ENCODE data around the gene PLPP4. TPM values are rescaled to one million over a fixed set of nuclear protein-coding genes. Genes with fewer than 3 reads are reported as not detected.

The PLPP4 gene
- total RNA-seq, 1 experiment from 2014 or later: 1.3 TPM

DNA sequence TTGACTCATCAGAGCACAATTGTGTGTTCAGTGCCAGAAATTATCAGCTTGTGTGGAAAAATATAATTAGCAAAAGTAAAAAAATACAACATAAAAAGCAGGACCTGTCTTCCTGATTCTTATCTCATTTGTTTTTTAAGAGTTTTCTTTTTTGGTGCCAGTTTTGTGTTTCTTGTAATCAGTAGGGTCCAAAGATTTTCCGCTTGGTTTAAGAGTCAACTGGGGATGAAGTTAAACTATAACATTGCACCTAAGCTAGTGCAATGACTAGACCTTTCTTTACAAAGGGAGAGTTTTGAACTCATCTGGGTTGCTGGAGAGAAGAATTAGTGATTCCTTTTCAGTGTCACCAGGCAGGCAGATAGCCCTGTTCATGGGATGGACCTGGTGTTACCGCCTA lies 113.4 kb downstream of the PLPP4 start:
- H3K9me3 Mint-ChIP-seq (ENCODE audit: unreplicated experiment): no peaks in the 10 kb centered on the region
- no peak for TF ChIP-seq CTCF (IDR thresholded peaks at IDR 0.05; ENCODE audit: unreplicated experiment)
- no peak for DNase-seq (ENCODE audit: unreplicated experiment)
- no peaks in the 10 kb centered on the region for H3K4me1 Mint-ChIP-seq (ENCODE audit: insufficient read depth, unreplicated experiment)
- H3K27ac Mint-ChIP-seq (ENCODE audit: low read depth, unreplicated experiment): no peak overlapping the region
- peaks cover 24% of the 10 kb centered on the region for H3K27me3 Mint-ChIP-seq (ENCODE audit: insufficient read depth, unreplicated experiment)
- intact Hi-C loops (cut with micrococcal nuclease): no loop called here
- no peak overlapping the region for H3K4me3 Mint-ChIP-seq (ENCODE audit: unreplicated experiment)
- POLR2A ChIA-PET: interaction anchor here (0.6 to 0.8 kb wide), 2 partner anchors 80 to 132 kb away, joined by 3 read pairs; no protein-coding TSS in a partner anchor
- H3K36me3 Mint-ChIP-seq (ENCODE audit: insufficient read depth, unreplicated experiment): no peaks in the 10 kb centered on the region
- BruUV-seq (replicated peaks): no TSS peak
- CTCF ChIA-PET: interaction anchor here (0.7 kb wide), 1 partner anchor 35 kb away, joined by 3 read pairs; no protein-coding TSS in a partner anchor

DNA sequence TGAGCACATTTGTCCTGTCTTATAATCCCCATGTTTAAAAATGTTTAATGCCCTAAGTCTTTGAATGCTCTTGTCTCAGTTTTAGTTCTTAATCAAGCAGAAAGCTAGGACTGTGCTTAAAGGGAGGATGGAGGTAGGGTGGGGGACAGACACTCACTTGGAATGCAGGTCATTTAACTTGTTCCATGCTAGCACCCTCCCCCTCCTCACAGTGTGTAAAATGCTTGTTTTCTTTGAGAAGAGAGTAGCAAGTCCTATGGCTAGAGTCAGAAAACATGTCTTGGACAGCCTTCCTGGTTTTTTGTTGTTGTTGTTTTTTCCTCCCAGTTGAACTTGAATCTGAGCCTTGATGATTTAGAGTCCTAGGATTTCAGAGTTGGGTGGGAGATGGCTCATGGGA lies 114.2 kb downstream of the PLPP4 start:
- no peaks in the 10 kb centered on the region for H3K9me3 Mint-ChIP-seq (ENCODE audit: unreplicated experiment)
- H3K27me3 Mint-ChIP-seq (ENCODE audit: insufficient read depth, unreplicated experiment): peaks cover 30% of the 10 kb centered on the region
- H3K36me3 Mint-ChIP-seq (ENCODE audit: insufficient read depth, unreplicated experiment): no peaks in the 10 kb centered on the region
- BruUV-seq (replicated peaks): no TSS peak
- no peaks in the 10 kb centered on the region for H3K4me1 Mint-ChIP-seq (ENCODE audit: insufficient read depth, unreplicated experiment)
- H3K27ac Mint-ChIP-seq (ENCODE audit: low read depth, unreplicated experiment): no peak overlapping the region
- POLR2A ChIA-PET: no interaction called here
- no peak for DNase-seq (ENCODE audit: unreplicated experiment)
- TF ChIP-seq CTCF (IDR thresholded peaks at IDR 0.05; ENCODE audit: unreplicated experiment): no peak
- intact Hi-C loops (cut with micrococcal nuclease): no loop called here
- CTCF ChIA-PET: no interaction called here
- H3K4me3 Mint-ChIP-seq (ENCODE audit: unreplicated experiment): no peak overlapping the region

DNA sequence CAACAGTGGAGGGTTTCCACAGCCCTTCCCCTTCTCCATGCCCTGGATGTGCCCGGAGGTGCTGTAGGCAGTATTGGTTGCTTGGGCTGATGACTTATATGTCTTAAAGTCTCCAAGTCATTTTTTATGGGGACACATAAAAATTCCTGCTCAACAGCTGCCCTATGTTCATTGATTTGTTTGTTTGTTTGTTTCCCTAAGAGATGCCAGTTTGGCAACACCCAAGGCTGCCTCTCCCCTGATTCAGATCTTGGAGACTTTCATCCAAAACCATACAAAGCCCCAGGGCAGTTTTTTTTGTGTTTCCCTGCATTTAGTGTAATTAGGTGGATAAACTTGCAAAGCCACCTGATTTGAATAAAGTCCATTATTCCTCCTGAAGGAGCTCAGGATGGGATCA lies 115.3 kb downstream of the PLPP4 start:
- intact Hi-C loops (cut with micrococcal nuclease): no loop called here
- no peak for DNase-seq (ENCODE audit: unreplicated experiment)
- Mint-ChIP-seq H3K4me3 (ENCODE audit: unreplicated experiment) (no peak overlapping the region), H3K27ac (ENCODE audit: low read depth, unreplicated experiment) (no peak overlapping the region), H3K27me3 (ENCODE audit: insufficient read depth, unreplicated experiment) (peaks cover 38% of the 10 kb centered on the region), H3K9me3 (ENCODE audit: unreplicated experiment) (no peaks in the 10 kb centered on the region), H3K36me3 (ENCODE audit: insufficient read depth, unreplicated experiment) (no peaks in the 10 kb centered on the region), H3K4me1 (ENCODE audit: insufficient read depth, unreplicated experiment) (no peaks in the 10 kb centered on the region)
- ChIA-PET POLR2A (interaction anchor here (0.5 kb wide), 1 partner anchor 82 kb away, joined by 3 read pairs; no protein-coding TSS in a partner anchor), CTCF (interaction anchor here (0.7 to 1.8 kb wide), 2 partner anchors 74 to 150 kb away, joined by 4 to 5 read pairs; no protein-coding TSS in a partner anchor)
- no TSS peak for BruUV-seq (replicated peaks)
- no peak for TF ChIP-seq CTCF (IDR thresholded peaks at IDR 0.05; ENCODE audit: unreplicated experiment)

DNA sequence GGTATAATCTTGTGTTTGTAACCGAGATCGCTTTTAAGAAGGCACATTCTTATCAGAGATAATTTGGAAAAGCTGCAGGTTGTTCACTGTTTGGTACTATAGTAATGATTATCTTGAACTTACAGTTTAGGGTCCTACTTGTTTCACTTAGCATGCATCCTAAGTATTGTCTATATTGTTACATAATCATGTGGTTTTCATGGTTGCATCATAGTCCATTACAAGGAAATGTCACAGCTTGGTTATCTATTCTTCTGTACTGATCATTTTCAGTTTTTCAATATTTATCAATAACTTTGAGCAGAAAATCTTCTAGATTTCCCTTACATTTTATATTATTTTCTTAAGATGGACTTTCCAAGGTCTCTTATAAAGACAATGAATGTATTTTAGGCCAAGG lies 116.3 kb downstream of the PLPP4 start:
- no peaks in the 10 kb centered on the region for H3K36me3 Mint-ChIP-seq (ENCODE audit: insufficient read depth, unreplicated experiment)
- no peak overlapping the region for H3K4me3 Mint-ChIP-seq (ENCODE audit: unreplicated experiment)
- BruUV-seq (replicated peaks): no TSS peak
- no peak overlapping the region for H3K27ac Mint-ChIP-seq (ENCODE audit: low read depth, unreplicated experiment)
- H3K9me3 Mint-ChIP-seq (ENCODE audit: unreplicated experiment): no peaks in the 10 kb centered on the region
- intact Hi-C loops (cut with micrococcal nuclease): no loop called here
- TF ChIP-seq CTCF (IDR thresholded peaks at IDR 0.05; ENCODE audit: unreplicated experiment): no peak
- H3K27me3 Mint-ChIP-seq (ENCODE audit: insufficient read depth, unreplicated experiment): peaks cover 38% of the 10 kb centered on the region
- CTCF ChIA-PET: interaction anchor here (1.8 kb wide), 1 partner anchor 151 kb away, joined by 5 read pairs; no protein-coding TSS in a partner anchor
- DNase-seq (ENCODE audit: unreplicated experiment): peak; percentile 20
- POLR2A ChIA-PET: no interaction called here
- H3K4me1 Mint-ChIP-seq (ENCODE audit: insufficient read depth, unreplicated experiment): no peaks in the 10 kb centered on the region

Data from MCF 10A (cell line).